NCI-H146 treated with DMSO at 0.1 percent for 48 hours (cell line): ENCODE data around the gene EPS8L1.
A peak's percentile ranks its signal among the peaks of the same experiment; 100 is the strongest.
"Not testable (repeated sequence)": the region's sequence is repeated elsewhere in the genome, so short reads cannot be mapped to it uniquely, and the experiment has no call there.

Experiments
- DNase-seq: peaks from one replicate; lab custom pipeline; 2025; ENCODE audit not compliant: unreplicated experiment; lab: John Stamatoyannopoulos, UW

Gene EPS8L1

DNA sequence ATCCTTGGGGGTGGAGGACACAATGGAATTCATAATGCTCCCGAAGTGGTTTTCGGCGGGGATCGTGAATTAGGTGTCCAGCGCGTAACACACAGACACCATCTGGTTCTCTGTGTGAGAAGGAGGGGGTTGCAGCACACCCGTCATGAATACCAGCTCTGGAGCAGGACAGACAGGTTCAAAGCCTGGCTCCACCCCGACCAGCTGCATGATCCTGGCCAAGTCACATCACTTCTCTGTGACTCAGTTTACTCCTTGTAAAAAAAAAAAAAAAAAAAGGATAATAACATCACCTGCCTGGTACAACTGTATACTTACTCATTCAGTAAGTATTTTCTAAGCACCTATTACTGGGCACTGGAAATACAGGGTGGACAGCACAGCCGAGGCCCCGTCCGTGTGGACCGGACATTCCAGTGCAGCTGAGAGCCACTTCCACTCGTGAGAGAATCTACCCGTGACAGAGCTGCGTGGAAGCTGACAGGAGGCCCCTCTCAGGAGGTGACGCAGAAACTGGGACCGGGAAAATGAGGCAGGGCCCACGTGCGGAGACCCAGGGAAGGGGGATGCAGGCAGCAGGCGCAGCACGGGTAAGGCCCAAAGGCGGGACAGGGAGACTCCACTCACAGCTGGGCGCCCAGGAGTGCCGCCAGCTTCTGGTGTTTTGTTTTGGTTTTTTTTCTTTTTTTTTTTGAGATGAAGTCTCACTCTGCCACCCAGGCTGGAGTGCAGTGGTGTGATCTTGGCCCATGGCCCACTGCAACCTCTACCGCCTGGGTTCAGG, 24.7 kb upstream of the EPS8L1 start:
- no peak for DNase-seq

GRCh38 chr19:55053735-55054134, 21.9 kb upstream of the EPS8L1 start:
- DNase-seq: no peak

GRCh38 chr19:55056827-55057226, 18.8 kb upstream of the EPS8L1 start:
- no peak for DNase-seq

DNA sequence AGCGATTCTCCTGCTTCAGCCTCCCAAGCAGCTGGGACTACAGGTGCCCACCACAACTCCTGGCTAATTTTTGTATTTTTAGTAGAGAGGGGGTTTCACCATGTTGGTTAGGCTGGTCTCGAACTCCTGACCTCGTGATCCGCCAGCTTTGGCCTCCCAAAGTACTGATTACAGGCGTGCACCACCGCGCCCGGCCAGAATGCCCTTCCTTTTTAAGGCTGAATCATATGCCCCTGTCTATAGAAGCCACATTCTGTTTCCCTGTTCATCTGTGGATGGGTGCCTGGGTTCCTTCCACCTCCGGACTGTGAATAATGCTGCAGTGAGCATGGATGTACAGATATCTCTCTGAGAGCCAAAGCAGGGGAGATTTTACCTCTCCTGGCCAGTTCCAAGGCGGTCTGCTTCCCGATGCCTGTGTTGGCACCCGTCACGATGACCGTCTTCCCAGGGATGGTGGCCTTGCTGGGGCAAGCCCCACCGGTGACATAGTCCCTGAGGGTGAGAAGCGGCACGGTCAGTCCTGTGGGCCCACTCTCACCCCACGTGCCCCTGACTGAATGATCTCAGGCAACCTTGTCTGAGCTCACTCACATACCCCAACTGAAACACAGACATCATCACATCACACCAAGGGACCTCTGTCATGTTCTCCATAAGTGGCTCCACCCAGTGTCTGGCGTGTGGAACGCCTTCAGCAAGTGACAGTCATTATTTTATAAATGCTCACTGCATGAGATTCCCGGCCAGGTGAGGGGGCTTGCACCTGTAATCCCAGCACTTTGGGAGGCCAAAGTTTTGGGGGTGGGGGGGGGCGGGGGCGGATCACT, 16.7 kb upstream of the EPS8L1 start:
- DNase-seq: no peak

DNA sequence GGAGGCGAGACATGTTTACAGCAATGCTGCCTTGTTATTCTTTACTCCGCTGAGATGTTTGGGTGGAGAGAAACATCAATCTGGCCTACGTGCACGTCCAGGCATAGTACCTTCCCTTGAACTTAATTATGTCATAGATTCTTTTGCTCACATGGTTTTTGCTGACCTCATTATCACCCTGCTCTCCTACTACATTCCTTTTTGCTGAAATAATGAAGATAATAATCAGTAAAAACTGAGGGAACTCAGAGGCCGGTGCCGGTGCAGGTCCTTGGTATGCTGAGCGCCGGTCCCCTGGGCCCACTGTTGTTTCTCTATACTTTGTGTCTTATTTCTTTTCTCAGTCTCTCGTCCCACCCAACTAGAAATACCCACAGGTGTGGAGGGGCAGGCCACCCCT, 15.4 kb upstream of the EPS8L1 start:
- DNase-seq: not testable (repeated sequence)

DNA sequence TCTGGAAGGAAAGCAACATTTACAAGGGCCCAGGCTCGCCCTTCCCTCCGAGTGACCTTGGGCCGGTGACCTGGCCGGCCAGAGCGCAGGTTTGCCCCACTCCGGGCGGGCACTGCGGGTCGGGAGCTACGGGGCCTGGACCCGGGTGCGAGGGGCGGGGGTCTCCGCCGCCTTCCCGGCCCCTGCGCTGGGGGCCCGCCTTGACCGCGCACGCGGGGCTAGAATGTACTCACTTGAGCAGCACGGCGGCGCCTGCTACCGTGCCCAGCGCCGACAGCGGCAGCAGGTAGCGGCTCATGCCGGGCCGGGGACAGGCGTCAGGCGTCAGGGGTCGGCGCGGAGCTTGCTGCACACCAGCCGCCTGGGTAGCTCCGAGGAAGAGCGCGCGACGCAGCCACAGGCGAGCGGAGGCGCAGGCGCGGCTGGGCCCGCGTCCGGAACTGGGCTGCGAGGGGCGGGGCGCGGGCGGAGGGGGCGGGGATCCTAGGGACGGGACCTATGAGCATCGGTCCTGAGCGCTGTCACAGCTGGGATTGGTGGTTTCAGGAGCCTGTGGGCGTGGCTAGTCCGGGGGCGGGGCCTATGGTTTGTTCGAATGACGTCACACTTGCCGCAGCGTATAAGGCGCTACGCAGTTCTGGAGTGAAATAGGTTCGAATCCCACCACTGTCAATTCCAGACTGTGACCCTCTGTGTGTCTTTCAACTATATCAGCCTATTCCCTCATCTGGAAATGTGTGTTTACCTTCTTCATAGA, 12.8 kb upstream of the EPS8L1 start, which contains the start of gene RDH13:
Gene RDH13, minus strand, starts transcription at position 414 of the 757 bp plus-strand sequence. Its CDS starts 116 bp downstream, at position 298.
- peak; percentile 88 for DNase-seq

DNA sequence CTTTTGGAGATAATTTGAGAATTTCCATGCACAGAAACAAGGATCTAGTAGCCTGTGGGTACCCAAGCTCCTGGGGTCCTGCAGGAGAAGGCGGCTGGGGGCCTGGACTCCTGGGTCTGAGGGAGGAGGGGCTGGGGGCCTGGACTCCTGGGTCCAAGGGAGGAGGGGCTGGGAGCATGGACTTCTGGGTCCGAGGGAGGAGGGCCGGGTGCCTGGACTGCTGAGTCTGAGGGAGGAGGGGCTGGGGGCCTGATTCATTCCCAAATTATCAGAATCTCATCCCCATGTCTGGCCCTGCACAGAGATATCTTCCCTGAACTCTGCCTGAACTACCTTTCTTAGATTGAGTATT, 12.2 kb upstream of the EPS8L1 start:
- DNase-seq: no peak

GRCh38 chr19:55065516-55065915, 10.2 kb upstream of the EPS8L1 start:
- DNase-seq: not testable (repeated sequence)

- no peak for DNase-seq
Observed at GRCh38 chr19:55066107-55066709, 9.5 kb upstream of the EPS8L1 start.

GRCh38 chr19:55067869-55068268, 7.8 kb upstream of the EPS8L1 start:
- DNase-seq: no peak

- peak; percentile 43 for DNase-seq
Observed at GRCh38 chr19:55068950-55069864, 6.5 kb upstream of the EPS8L1 start.

DNA sequence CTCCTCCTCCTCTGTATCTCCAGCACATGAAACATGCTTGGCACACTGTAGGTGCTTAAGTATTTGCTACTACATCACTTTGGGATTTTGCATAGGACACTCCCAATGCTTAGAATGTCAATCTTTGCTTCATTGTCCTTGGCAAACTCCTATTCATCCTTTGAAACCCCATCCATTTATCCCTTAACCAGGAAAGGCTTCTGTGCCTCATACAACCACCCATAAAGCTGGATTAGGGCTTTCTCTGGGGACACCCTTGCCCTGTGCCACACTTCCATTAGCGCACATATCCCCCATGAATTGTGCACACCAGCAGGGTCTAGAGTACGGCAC, 5.8 kb upstream of the EPS8L1 start:
- no peak for DNase-seq

GRCh38 chr19:55070466-55071128, 5.1 kb upstream of the EPS8L1 start:
- DNase-seq: no peak

DNA sequence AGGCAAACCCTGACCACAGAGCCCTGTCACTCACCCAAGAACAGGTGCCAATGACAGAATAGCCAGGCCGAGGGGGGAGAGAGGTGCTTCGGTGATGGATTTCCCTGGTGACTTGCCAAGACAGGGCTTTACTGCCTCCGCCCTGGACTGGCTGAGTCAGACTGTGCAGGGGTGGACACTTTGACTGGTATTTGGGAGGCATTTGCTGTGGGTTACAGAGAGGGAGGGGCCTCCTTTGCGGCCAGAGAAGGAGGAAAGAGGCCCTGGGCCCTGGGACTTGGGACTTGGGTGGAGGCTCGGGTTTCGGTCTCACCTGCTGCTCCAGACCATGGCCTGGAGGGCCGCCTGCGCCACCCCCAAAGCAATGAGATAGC, 4.6 kb upstream of the EPS8L1 start:
- no peak for DNase-seq

GRCh38 chr19:55071913-55072312, 3.8 kb upstream of the EPS8L1 start:
- no peak for DNase-seq

- no peak for DNase-seq
Observed at GRCh38 chr19:55076321-55076720, 652 bp downstream of the EPS8L1 start.

- DNase-seq: no peak
Observed at GRCh38 chr19:55077106-55077505, 1.4 kb downstream of the EPS8L1 start.

- no peak for DNase-seq
Observed at GRCh38 chr19:55078996-55079395, 3.3 kb downstream of the EPS8L1 start.

- no peak for DNase-seq
Observed at GRCh38 chr19:55079400-55080038, 3.9 kb downstream of the EPS8L1 start.
